C4-2B (cell line): ENCODE results near the gene SNX13.

Source experiments
- H3K27ac ChIP-seq: fragments of 450-650 bp; 2 replicates; pipeline ENCODE4 v1.5.1; 2017
- ZFX ChIP-seq: fragments of 450-650 bp; IDR thresholded peaks from 2 replicates; pipeline ENCODE4 v1.6.1; 2017
- TF ChIP-seq, protein P1 (sequence below): fragments of 450-650 bp; conservative IDR thresholded peaks from 2 replicates; pipeline ENCODE4 v1.5.1; 2017; ENCODE audit warnings: mild to moderate bottlenecking

Gene SNX13

DNA sequence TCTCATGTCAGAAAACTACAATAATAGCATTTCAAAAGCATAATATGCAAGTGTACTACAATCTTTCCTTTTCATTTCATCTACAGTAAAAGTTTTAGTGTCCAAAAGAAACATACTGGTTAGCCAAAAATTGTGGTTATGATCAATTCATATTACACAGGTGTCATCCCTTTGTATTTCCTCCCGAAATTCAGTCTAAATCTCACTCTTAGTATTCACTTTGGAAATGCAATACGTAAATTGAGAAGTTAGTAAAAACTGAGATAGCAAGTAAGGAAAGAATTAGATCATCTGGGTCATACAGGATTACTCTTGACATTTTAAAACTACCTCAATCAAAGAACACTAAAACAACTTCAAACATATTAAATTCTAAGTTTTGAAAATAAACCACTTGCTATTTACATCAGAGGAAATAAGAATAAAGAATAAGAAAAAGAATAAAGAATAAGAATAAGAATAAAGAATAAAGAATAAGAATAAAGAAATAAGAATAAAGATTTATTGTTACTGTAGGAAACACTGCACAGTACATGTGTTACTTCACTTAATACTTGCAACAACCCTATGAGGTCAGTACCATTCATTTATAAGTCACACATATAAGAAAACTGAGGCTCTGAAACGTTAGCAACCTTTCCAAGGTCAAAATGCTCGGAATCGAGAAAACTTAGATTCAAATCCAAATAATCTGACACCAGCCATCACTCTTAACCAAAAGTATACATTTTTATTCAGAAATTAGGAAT, 10.5 kb downstream of the SNX13 start:
- TF ChIP-seq ZFX, result no peak
- TF ChIP-seq, protein P1, sequence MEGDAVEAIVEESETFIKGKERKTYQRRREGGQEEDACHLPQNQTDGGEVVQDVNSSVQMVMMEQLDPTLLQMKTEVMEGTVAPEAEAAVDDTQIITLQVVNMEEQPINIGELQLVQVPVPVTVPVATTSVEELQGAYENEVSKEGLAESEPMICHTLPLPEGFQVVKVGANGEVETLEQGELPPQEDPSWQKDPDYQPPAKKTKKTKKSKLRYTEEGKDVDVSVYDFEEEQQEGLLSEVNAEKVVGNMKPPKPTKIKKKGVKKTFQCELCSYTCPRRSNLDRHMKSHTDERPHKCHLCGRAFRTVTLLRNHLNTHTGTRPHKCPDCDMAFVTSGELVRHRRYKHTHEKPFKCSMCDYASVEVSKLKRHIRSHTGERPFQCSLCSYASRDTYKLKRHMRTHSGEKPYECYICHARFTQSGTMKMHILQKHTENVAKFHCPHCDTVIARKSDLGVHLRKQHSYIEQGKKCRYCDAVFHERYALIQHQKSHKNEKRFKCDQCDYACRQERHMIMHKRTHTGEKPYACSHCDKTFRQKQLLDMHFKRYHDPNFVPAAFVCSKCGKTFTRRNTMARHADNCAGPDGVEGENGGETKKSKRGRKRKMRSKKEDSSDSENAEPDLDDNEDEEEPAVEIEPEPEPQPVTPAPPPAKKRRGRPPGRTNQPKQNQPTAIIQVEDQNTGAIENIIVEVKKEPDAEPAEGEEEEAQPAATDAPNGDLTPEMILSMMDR, result no peak
- H3K27ac ChIP-seq, result no peak overlapping the region

DNA sequence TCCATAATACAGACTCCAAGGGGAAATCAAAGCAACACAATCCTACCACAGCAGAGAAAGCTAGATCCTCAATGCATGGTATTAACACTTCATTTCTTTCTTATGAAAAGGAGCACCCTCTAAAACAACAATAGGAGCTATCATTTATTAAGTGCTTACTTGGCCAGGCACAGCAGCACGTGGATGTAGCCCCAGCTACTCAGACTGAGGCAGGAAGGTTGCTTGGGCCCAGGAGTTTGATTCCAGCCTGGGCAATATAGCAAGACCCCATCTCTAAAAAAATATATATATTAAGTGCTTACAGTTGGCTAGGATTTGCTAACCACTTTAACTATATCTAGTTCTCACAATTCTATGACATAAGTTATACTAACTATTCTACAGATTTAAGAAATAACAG, 12.2 kb downstream of the SNX13 start:
- H3K27ac ChIP-seq, result no peak overlapping the region
- TF ChIP-seq, protein P1, result no peak
- no peak for TF ChIP-seq ZFX

DNA sequence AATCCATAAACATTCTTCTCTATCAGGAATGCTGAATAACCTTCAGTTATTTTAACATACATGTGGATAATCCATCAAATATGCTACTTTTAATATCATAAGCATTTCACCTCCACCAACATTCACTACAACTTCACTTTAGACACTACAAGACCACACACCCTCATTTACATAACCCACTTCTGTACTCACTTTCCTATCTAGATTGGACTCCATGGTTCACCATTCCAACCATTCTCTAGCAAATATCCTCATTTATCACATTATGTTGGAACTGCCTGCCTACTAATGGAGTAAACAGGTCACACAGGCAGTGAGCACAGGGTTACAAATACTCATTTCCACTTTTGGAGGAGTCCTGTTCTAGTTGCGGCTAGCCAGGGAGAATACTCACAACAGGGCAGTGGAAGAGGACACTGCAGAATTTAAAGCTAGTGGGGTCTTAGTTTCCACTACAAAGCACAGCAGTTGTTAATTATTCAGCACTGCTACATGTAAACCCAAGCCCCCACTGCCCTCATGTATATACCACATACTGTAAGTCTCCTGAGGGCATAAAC, 18.4 kb downstream of the SNX13 start:
- H3K27ac ChIP-seq, result no peak overlapping the region

DNA sequence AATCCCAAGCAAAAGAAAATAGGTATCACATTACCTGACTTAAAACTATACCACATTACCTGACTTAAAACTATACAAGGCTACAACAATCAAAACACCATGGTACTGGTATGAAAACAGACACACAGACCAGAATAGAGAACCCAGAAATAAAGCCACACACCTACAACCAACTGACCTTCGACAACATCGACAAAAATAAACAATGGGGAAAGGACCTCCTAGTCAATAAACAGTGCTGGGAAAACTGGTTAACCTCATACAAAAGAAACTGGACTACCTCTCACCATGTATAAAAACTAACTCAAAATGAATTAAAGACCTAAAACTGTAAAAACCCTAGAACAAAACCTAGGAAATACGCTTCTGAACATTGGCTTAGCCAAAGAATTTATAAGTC, 22.5 kb downstream of the SNX13 start:
- TF ChIP-seq ZFX, result no peak
- TF ChIP-seq, protein P1, result no peak
- H3K27ac ChIP-seq, result no peak overlapping the region

More for the DNA sequence above, 18.4 kb downstream of the SNX13 start:
- no peak for TF ChIP-seq ZFX
- TF ChIP-seq, protein P1, result no peak

DNA sequence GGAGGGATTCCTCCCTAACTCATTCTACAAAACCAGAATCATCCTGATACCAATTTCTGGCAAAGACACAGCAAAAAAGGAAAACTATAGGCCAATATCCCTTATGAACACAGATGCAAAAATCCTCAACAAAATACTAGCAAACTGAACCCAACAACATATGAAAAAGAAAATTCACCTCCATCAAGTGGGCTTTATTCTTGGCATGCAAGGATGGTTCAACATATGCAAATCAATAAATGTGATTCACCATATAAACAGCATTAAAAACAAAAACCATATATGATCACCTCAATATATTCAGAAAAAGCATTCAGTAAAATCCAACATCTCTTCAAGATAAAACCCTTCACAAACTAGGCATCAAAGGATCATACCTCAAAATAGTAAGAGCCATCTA, 23.5 kb downstream of the SNX13 start:
- H3K27ac ChIP-seq, result no peak overlapping the region
- TF ChIP-seq, protein P1, result no peak
- TF ChIP-seq ZFX, result no peak

DNA sequence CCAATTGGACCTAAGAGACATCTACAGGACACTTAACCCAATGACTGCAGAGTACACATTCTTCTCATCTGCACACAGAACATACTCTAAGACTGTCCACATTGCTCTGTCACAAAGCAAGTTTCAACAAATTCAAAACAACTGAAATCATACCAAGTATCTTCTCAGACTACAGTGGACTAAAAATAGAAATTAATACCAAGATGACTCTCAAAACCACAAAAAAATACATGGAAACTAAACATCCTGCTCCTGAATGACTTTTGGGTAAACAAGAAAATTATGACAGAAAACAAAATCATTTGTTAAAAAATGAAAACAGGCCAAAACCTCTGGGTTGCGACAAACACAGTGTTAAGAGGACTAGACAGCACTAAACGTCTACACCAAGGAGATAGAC, 24.5 kb downstream of the SNX13 start:
- H3K27ac ChIP-seq, result no peak overlapping the region
- TF ChIP-seq, protein P1, result no peak
- no peak for TF ChIP-seq ZFX

DNA sequence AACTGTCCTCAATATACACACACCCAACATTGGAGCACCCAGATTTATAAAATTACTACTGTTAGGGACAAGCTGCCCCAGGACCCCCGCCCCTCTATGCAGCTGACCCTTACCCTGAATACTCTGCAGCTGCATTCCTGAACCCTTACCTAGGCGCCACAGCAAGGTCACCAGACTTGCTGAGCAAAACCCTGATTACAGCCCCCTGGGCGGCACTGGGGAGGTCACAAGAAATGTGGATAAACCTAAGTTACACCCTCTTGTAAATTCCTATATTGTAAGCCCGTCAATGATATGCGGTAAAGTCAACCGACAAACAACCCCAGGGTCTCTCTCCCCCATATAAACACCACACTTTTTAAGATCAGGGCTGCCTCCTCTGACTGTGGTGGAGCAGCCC, 25.1 kb downstream of the SNX13 start:
- TF ChIP-seq, protein P1, result no peak
- no peak for TF ChIP-seq ZFX
- no peak overlapping the region for H3K27ac ChIP-seq
